Breast epithelium (tissue), 4 donors: Measurements from ENCODE around the gene LGI4. TPM values are rescaled to one million over a fixed set of nuclear protein-coding genes. Genes with fewer than 3 reads are reported as not detected.

Experiments
- DNase-seq, 2 donors: peaks; one replicate each; pipeline ENCODE4 v3.0.0-alpha.2; 2019; ENCODE audit warnings: low spot score in 2 of 2
- H3K27ac ChIP-seq, 2 donors: fragments of 200-600 bp; sonication (generic) in 1 of 2; one replicate each; pipeline ENCODE4 v1.5.1; 2016 to 2019; ENCODE audit warnings: mild to moderate bottlenecking in 1 of 2
- H3K27me3 ChIP-seq, 2 donors: fragments of 200-600 bp; sonication (generic) in 1 of 2; one replicate each; pipeline versions ENCODE4 v1.5.1 to v1.6.0; 2017 to 2019; ENCODE audit warnings: control low read depth in 1 of 2, mild to moderate bottlenecking in 1 of 2
- H3K36me3 ChIP-seq: fragments of 200-600 bp; one replicate; pipeline ENCODE4 v1.5.1; 2019
- H3K4me1 ChIP-seq, 2 donors: fragments of 200-600 bp; sonication (generic); one replicate each; pipeline ENCODE4 v1.5.1; 2016 to 2019; ENCODE audit warnings: control low read depth in 1 of 2
- H3K4me3 ChIP-seq, 3 donors: fragments of 200-600 bp; sonication (generic); 1 replicate in 2 of 3; 2 replicates in 1 of 3; pipeline ENCODE4 v1.5.1; 2016 to 2019; ENCODE audit warnings: mild to moderate bottlenecking in 3 of 3, moderate library complexity in 2 of 3
- H3K9me3 ChIP-seq, 2 donors: fragments of 200-600 bp; sonication (generic) in 1 of 2; one replicate each; pipeline ENCODE4 v1.5.1; 2016 to 2019; ENCODE audit warnings: control low read depth in 1 of 2
- CTCF ChIP-seq, 3 donors: fragments of 450-650 bp; IDR thresholded peaks; one replicate each; pipeline ENCODE4 v1.5.1; 2016 to 2017; ENCODE audit warnings: antibody characterized with exemption in 3 of 3, mild to moderate bottlenecking in 3 of 3, moderate library complexity in 3 of 3
- POLR2A ChIP-seq: fragments of 450-650 bp; IDR thresholded peaks from one replicate; pipeline ENCODE4 v1.6.1; 2016; ENCODE audit warnings: antibody characterized with exemption, mild to moderate bottlenecking, moderate library complexity
- POLR2AphosphoS5 ChIP-seq, 3 donors: sonication (generic); formaldehyde crosslinking; IDR thresholded peaks; one replicate each; pipeline ENCODE4 v1.6.1; 2017; ENCODE audit warnings: antibody characterized with exemption in 3 of 3
- intact Hi-C: fragments of 100-400 bp; cut with DNase I; formaldehyde crosslinking; loops from one replicate; pipeline ENCODE4 v1.15.1; 2023; ENCODE audit warnings: low total_unique reads
- total RNA-seq, 3 donors: library from RNA; depleted of rRNA; stranded (reverse); fragments of >200 nt; gene quantifications; one replicate each; pipeline ENCODE4 v1.1.0, GENCODE V29; 2016

Gene LGI4
- total RNA-seq, 3 donors from 2014 or later, result 4.3 to 37.8 (median 5.3) TPM

- TF ChIP-seq POLR2A, result no peak
- TF ChIP-seq POLR2AphosphoS5 (IDR thresholded peaks at IDR 0.05), result no peak
- TF ChIP-seq CTCF (IDR thresholded peaks at IDR 0.05), result no peak
- H3K4me3 ChIP-seq, result no peak overlapping the region
- DNase-seq, result no peak
- H3K27me3 ChIP-seq, result no peaks in the 10 kb centered on the region
- no peaks in the 10 kb centered on the region for H3K36me3 ChIP-seq
- intact Hi-C loops, result loop anchor here (10.0 kb wide), 1 partner anchor 114 kb away; the partner anchor contains the start of gene USF2
- H3K27ac ChIP-seq, result no peak overlapping the region
- no peaks in the 10 kb centered on the region for H3K4me1 ChIP-seq
- H3K9me3 ChIP-seq, result no peaks in the 10 kb centered on the region
These were observed 15.6 kb upstream of the LGI4 start for GRCh38 chr19:35150445-35150844.

- intact Hi-C loops, result no loop called here
- H3K27ac ChIP-seq, result no peak overlapping the region
- no peaks in the 10 kb centered on the region for H3K36me3 ChIP-seq
- no peaks in the 10 kb centered on the region for H3K4me1 ChIP-seq
- no peak for DNase-seq
- no peak overlapping the region for H3K4me3 ChIP-seq
- peaks cover 0 to 6% of the 10 kb centered on the region in 2 donors for H3K27me3 ChIP-seq
- no peaks in the 10 kb centered on the region for H3K9me3 ChIP-seq
- TF ChIP-seq CTCF (IDR thresholded peaks at IDR 0.05), result no peak
- no peak for TF ChIP-seq POLR2AphosphoS5 (IDR thresholded peaks at IDR 0.05)
- no peak for TF ChIP-seq POLR2A
These were observed 14.6 kb upstream of the LGI4 start for GRCh38 chr19:35149463-35149862.

- intact Hi-C loops, result no loop called here
- Histone ChIP-seq H3K9me3 (no peaks in the 10 kb centered on the region), H3K27me3 (peaks cover 0 to 19% of the 10 kb centered on the region in 2 donors), H3K4me1 (peaks cover 0 to 1% of the 10 kb centered on the region in 2 donors), H3K36me3 (no peaks in the 10 kb centered on the region), H3K27ac (no peak overlapping the region), H3K4me3 (no peak overlapping the region)
- TF ChIP-seq CTCF (IDR thresholded peaks at IDR 0.05) (no peak), POLR2A (no peak), POLR2AphosphoS5 (IDR thresholded peaks at IDR 0.05) (no peak)
- DNase-seq, result no peak
These were observed 12.0 kb upstream of the LGI4 start for GRCh38 chr19:35146746-35147459.

GRCh38 chr19:35144600-35145436, 10.0 kb upstream of the LGI4 start:
- Histone ChIP-seq H3K4me3 (no peak overlapping the region), H3K36me3 (no peaks in the 10 kb centered on the region), H3K9me3 (no peaks in the 10 kb centered on the region), H3K27me3 (peaks cover 0 to 19% of the 10 kb centered on the region in 2 donors), H3K4me1 (peaks cover 0 to 5% of the 10 kb centered on the region in 2 donors), H3K27ac (no peak overlapping the region)
- TF ChIP-seq CTCF (IDR thresholded peaks at IDR 0.05) (no peak), POLR2AphosphoS5 (IDR thresholded peaks at IDR 0.05) (no peak), POLR2A (no peak)
- intact Hi-C loops, result no loop called here
- DNase-seq, result no peak

GRCh38 chr19:35144259-35144599, 9.4 kb upstream of the LGI4 start:
- Histone ChIP-seq H3K4me1 (peaks cover 0 to 5% of the 10 kb centered on the region in 2 donors), H3K4me3 (no peak overlapping the region), H3K27me3 (peaks cover 0 to 19% of the 10 kb centered on the region in 2 donors), H3K9me3 (no peaks in the 10 kb centered on the region), H3K36me3 (no peaks in the 10 kb centered on the region), H3K27ac (no peak overlapping the region)
- TF ChIP-seq CTCF (IDR thresholded peaks at IDR 0.05), result no peak
- no peak for TF ChIP-seq POLR2AphosphoS5 (IDR thresholded peaks at IDR 0.05)
- no peak for TF ChIP-seq POLR2A
- DNase-seq, result no peak
- intact Hi-C loops, result no loop called here
